NCI-H2196 (cell line): ENCODE results near the gene SCN11A.

Source experiments
- DNase-seq: peaks from one replicate; lab custom pipeline; 2025; ENCODE audit not compliant: unreplicated experiment; lab: John Stamatoyannopoulos, UW

The SCN11A gene

DNA sequence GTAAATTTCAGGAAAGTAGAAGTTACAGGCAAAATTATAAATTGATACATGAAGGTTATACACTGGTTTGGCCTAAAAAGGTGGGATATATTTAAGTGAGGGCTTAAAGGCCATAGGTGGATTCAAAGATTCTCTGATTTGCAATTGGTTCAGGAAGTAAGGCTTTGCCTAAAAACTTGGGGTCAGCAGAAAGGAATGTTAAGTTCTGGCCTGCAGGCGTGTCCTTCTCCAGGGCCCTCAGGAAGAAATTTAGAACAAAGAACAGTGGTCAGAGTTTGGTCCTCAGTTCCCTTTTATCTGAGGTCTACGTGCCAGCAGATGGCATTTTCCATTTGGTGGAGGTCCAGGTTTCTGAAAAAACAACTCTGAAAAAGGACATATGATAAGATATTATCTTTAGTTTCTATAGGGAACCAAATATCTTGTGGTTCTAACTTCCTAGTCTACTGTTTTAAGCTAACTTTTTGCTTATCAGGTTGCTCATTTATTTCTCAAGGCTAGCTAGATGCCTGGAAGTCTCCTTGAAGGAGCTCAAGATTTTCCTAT is 40.5 kb downstream of the SCN11A start:
- DNase-seq, result no peak

DNA sequence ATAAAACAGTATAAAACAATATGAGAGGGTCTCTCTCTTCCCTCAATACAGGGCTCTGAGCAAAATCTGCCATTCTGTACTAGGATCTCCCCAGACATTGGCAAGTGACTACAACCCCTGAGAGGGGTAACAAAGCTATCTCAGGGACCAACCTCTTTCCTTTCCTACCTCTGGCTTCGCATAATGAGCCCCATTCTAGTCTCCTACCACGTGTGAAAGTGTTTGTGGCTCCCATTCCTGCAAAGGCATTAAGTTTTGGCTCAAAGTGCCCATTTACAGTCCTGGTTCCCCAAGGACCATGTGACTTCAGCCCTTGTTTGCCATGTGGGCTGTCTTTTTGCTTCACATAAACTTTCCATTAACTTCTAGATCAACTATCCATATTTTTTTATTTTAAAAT is 46.4 kb downstream of the SCN11A start:
- no peak for DNase-seq
